ENCODE results near the gene LSM5.

Gene LSM5

GRCh38 chr7:32490127-32490796, at the start of gene LSM5:
TSS of gene LSM5 (minus strand) at chr7:32490380. CDS start at chr7:32490365, 15 bp downstream.
- DNase-seq = peak; percentile 95 to 98

- no peak for DNase-seq
These were observed 49.2 kb upstream of the LSM5 start for GRCh38 chr7:32539366-32539765.

GRCh38 chr7:32537760-32538159, 47.6 kb upstream of the LSM5 start:
- no peak for DNase-seq

- no peak for DNase-seq
These were observed 46.4 kb upstream of the LSM5 start for GRCh38 chr7:32536585-32536984.

GRCh38 chr7:32536016-32536415, 45.8 kb upstream of the LSM5 start:
- no peak for DNase-seq

- no peak for DNase-seq
These were observed 45.1 kb upstream of the LSM5 start for GRCh38 chr7:32535162-32535702.

- no peak for DNase-seq
These were observed 43.3 kb upstream of the LSM5 start for GRCh38 chr7:32533276-32534029.

- DNase-seq = no peak
These were observed 42.5 kb upstream of the LSM5 start for GRCh38 chr7:32532716-32533115.

- DNase-seq = no peak
These were observed 41.9 kb upstream of the LSM5 start for GRCh38 chr7:32532086-32532485.

GRCh38 chr7:32531402-32531801, 41.2 kb upstream of the LSM5 start:
- DNase-seq = no peak

- no peak for DNase-seq
These were observed 35.7 kb upstream of the LSM5 start for GRCh38 chr7:32525839-32526238.

- no peak for DNase-seq
These were observed 34.5 kb upstream of the LSM5 start for GRCh38 chr7:32524631-32525030.

- no peak for DNase-seq
These were observed 32.8 kb upstream of the LSM5 start for GRCh38 chr7:32522746-32523530.

GRCh38 chr7:32519763-32520162, 29.6 kb upstream of the LSM5 start:
- no peak for DNase-seq

GRCh38 chr7:32518534-32519140, 28.5 kb upstream of the LSM5 start:
- peak; percentile 8 to 62 for DNase-seq

GRCh38 chr7:32516551-32517100, 26.4 kb upstream of the LSM5 start:
- no peak for DNase-seq

GRCh38 chr7:32515890-32516550, 25.8 kb upstream of the LSM5 start:
- no peak for DNase-seq

GRCh38 chr7:32513210-32513609, 23.0 kb upstream of the LSM5 start:
- DNase-seq = no peak

GRCh38 chr7:32511791-32512190, 21.6 kb upstream of the LSM5 start:
- DNase-seq = no peak

GRCh38 chr7:32507414-32507813, 17.2 kb upstream of the LSM5 start:
- DNase-seq = no peak

GRCh38 chr7:32506266-32507054, 16.3 kb upstream of the LSM5 start:
- no peak for DNase-seq

Data from NCI-H2081 (cell line).